ENCODE measurements around the gene PKDREJ.
"Not testable (repeated sequence)": the region's sequence is repeated elsewhere in the genome, so short reads cannot be mapped to it uniquely, and the experiment has no call there.

The PKDREJ gene, protein sequence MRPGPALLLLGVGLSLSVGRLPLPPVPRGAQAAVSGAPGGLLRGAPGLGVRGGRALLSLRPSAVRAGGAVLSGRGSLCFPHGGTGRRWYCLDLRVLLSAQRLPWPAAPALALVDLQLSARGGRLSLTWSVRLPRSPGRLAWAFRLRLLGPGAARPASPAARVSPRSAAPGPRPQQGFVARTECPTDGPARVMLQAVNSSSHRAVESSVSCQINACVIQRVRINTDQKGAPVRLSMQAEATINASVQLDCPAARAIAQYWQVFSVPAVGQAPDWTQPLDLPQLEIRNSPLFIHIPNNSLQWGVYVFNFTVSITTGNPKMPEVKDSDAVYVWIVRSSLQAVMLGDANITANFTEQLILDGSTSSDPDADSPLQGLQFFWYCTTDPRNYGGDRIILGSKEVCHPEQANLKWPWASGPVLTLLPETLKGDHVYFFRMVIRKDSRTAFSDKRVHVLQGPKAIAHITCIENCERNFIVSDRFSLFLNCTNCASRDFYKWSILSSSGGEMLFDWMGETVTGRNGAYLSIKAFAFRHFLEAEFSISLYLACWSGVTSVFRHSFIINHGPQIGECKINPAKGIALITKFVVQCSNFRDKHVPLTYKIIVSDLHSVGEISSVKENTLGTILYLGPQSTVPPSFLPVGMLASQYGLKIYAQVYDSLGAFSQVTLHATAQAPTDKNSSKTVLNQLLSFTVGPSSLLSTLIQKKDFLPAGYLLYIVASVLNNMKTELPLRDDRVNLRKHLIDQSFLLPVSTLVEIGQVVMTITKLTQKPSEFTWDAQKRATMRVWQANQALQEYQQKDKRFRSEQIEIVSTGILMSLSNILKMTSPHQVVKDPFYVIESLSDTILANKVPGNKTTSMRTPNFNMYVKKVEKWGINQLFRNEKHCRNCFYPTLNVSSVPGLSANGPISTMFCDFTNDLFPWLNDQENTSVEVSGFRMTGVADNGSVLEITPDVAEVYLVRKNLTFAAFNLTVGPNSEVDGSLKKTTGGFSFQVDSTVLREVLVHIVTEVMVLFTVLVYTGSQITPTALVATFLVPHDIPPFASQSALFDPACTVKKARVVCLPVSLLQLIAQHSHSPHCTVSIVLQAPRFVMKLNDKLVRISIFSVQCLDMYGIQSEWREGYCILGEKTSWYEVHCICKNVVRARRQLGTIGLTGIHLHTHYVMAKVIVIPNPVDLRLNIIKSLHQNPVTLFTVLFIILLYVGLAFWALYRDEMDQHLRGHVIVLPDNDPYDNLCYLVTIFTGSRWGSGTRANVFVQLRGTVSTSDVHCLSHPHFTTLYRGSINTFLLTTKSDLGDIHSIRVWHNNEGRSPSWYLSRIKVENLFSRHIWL (N-terminal part only)

DNA sequence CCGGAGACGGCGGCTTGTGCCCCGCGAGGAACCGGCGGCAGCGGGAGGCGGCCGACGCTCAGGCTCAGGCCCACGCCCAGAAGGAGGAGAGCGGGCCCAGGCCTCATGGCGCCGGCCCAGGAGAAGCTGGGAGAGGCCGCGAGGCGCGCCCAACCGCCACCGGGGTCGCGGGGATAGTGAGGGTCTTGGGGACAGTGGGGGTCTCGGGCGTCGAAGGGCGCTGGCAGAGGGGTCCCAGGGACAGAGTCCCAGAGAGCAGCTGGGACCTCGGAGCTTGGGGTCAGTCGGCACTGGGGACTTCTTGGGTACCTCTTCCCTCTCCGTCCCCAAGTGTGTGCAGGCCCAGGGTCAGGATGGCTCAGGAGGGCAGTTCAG, at the start of gene PKDREJ:
PKDREJ (minus strand) TSS at position 128 of the 375 bp plus-strand sequence; CDS start at position 107, 21 bp downstream.
- no peak for DNase-seq (ENCODE audit: low read depth)

DNA sequence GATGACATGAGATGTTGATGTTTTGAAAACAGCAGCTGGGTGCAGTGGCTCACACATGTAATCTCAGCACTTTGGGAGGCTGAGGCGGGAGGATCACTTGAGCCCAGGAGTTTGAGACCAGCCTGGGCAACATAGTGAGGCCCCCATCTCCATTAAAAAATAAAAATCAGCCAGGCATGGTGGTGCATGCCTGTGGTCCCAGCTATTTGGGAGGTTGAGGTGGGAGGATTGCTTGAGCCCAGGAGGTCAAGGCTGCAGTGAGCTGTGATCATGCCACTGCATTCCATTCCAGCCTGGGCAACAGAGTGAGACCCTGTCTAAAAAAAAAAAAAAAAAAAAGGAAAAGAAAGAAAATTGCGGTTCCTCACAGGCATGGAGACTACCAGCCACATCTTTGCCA, 49.7 kb upstream of the PKDREJ start:
- not testable (repeated sequence) for DNase-seq (ENCODE audit: low read depth)

DNA sequence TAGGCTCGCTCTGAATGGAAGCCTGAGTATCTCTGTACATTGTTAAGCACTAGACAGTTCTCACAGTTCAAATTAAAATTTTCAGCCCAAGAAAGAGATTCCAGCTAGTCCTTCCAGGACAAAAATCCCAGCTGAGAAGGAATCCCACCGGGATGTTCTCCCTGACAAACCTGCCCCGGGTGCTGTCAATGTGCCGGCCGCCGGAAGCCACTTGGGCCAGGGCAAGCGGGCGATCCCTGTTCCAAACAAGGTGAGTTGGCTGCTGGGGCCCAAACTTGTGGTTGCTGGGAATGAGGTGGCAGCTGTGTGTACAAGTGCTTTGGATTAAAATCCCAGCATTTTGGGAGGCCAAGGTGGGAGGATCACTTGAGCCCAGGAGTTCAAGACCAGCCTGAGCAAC, 48.9 kb upstream of the PKDREJ start:
- no peak for DNase-seq (ENCODE audit: low read depth)

DNA sequence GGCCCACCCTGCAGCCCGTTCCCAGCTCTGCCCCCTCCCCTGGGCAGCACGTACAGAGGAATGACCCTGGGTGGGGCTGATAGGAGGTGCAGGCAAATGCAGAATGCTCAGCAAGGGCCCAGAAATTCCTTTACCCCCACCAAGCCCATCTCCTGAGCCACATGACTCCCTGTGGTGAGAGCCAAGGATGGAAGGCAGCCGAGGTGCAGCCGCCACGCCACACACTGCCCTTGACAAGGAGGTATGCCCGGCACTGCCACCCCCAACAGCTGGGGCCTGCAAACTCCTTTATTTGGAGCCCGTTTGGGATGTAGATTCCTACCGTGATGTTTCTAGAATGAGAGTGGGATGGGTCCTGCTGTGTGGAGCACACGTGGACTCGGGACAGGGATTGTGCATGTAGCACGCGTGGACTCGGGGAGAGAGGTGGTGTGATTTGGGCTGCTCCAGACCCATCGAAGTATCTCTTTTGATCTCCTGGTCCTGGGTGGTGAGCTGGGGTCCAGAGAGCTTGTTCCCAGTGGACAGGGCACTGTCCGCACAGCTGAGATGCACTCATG, 46.5 kb upstream of the PKDREJ start:
- no peak for DNase-seq (ENCODE audit: low read depth)

DNA sequence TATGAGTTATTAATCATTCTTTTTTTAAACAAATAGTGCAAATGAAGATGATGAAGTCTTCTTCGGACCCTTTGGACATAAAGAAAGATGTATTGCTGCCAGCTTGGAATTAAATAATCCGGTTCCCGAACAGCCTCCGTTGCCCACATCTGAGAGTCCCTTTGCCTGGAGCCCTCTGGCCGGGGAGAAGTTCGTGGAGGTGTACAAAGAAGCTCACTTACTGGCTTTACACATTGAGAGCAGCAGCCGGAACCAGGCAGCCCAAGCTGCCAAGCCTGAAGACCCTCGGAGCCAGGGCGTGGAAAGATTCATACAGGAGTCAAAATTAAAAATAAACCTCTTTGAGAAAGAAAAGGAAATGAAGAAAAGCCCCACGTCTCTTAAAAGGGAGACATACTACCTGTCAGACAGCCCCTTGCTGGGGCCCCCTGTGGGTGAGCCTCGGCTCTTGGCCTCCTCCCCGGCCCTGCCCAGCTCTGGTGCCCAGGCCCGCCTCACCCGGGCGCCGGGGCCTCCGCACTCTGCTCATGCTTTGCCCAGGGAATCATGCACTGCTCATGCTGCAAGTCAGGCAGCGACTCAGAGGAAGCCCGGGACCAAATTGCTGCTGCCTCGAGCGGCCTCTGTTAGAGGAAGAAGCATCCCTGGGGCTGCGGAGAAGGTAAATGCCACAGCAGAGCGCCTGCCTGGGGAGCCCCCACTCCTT, 45.3 kb upstream of the PKDREJ start:
- no peak for DNase-seq (ENCODE audit: low read depth)

DNA sequence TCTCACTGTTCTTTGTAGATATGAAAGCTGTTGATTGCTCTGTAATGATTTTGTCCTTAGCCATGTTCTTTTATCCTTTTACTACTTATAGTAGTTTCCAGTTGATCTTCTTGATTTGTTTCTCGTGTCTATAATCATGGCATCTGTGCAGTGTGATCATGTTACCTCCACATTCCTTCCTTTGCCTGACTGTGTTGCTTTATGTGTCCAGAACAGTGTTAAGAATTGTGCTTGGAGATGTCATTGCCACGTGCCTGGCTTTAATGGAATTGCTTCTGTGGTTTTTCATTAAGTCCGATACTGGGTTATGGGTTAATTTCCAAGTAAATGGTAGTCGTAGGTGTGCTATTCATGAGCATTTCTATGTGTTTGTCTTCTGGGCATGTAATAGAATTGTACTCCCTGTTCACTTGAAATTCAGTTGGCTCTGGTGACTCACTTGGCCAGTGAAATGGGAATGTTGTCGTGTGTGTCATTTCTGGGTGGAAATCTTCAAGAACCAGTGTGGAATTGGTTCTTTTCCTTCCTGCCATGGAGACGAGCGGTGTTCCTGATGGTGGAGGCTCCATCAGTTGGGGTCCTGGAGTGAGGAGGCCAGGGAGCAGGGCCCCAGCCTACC, 40.3 kb upstream of the PKDREJ start:
- no peak for DNase-seq (ENCODE audit: low read depth)

DNA sequence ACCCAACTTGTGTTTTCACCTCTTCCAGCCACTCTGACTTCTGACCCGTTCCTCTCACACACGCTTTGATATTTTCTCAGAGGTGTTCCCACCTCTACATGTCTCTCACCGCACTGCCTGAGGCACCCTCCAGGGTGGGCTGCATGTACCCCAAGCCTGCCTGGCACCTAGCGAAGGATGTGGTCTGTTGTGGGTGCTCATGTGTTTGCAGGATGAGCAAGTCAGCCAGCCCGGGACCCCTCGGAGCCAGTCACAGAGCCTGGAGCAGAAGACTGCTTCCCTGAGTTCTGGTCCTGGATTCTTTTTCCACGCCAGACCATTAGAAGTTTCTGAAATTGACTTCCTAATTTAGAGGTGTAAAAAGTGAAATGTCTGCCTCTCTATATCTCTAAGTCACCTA, 37.3 kb upstream of the PKDREJ start:
- no peak for DNase-seq (ENCODE audit: low read depth)

DNA sequence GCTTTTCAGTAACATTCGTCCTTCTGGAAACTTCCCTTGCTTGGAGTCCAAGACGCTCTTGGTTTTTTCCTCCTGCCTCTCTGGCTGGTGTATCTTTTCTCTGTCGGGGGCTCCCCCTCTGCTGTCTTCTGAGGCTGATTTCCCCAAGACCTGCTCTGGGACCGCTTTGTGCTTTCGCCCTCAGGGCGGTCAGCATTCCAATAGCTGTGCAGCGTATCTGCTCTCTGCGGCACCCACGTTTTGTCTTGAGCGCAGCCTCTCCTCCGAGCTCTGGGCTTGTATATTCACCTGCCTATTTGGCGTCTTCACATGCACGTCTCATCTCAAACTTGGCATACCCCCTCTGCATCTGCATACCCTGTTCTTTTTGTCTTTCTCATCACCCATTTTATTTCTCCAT, 36.0 kb upstream of the PKDREJ start:
- no peak for DNase-seq (ENCODE audit: low read depth)

DNA sequence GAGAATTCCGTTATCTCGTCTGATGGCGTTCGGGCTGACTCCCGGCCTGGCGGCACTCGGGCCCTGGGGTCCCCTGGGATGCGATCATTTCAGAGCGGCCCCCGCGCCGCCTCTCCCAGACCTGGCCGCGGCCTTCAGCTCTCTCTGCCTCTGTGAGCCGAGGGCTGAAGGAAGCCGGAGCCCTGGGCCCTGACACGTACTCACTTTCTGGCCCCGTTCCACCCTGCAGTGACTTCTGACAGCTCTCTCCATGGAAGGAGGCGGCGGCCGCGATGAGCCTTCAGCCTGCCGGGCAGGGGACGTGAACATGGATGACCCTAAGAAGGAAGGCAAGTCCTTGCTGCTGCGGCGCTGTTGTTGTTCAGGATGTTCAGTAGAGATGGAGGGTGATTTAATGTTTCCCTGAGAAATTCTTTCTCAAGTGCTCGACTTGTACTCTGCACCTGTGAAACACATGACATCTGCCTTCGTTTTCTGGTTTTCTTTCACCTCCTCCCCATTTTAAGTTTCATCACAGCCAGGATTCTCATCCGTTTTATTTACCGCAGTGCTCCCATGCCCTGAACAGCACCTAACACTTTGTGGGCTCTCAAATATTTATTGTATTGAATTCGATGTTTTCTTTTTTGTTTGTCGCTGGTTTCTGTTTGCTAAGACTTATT, 34.1 kb upstream of the PKDREJ start:
- DNase-seq (ENCODE audit: low read depth), result no peak

DNA sequence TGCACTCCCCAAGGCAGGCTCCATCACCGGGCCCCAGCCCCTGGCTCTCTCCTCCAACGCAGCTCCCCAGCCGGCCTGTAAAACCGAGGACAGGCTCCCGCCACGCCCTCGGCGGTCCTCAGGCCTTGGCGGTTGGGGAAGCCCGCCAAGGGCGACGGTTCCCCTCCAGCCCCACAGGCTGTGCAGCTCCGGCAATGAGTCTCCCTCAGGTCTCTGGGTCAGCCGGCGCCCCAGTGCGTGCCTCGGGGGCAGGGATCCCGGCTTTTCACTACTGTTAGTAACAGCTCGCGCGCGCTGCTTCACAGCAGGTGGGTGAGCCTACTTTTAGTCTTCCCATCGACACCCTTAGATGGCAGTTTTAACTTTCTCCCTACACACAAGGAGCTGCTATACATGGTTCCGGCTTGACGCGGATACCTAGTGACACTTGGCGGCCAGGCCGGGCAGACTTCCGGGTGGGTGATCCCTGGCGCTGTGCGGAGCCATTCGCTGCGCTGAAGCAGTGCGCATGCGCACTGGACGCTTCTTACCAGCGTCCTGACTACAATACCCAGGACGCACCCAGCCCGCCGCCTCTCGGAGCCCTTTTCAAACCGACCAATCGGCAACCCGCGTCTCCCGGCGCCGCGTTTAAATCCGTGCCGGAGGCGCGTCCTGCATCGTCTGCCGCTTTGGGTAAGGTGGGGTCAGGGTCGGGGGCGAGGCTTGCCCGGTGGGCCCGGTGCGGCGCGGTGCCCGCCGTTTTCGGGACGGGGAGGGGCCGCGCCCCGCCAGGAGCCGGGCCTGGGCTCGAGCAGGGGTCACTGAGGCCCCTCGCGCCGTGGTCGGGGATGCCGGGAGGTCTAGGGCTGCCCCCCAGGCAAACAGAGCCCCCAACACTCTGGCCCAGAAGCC, 33.4 kb upstream of the PKDREJ start, which contains the start of gene GTSE1:
GTSE1 (plus strand) TSS at position 614 of the 894 bp plus-strand sequence. CDS start 531 bp downstream, outside the sequence.
- peak; percentile 93 for DNase-seq (ENCODE audit: low read depth)

DNA sequence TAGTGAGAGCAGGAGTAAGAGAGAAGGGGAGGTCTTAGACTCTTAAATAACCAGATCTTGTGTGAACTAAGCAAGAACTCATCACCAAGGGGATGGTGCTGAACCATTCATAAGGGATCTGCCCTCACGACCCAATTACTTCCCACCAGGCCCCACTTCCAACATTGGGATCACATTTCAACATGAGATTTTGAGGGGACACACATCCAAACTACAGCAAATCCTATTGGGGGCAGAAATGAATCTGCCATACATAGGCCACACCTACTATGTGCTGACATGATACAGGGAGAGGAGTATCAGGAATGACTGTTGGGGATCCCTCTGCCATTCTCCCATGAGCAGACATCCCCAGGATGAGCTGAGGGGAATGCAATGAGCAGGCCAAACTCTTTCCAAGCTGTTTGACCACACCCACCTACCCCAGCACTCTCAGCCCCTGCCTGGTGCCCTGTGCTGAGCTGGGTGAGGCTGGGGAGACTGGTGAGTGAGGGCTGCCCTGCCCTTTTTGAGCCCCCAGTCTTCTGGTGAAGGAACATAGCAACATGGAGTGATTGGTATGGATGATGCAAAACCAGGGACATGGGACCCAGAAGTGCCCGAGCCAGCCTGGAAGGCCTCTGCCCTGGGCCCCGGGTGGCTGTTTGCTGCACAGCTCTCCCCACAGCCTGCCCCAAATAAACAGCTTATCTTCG, 32.3 kb upstream of the PKDREJ start:
- no peak for DNase-seq (ENCODE audit: low read depth)

DNA sequence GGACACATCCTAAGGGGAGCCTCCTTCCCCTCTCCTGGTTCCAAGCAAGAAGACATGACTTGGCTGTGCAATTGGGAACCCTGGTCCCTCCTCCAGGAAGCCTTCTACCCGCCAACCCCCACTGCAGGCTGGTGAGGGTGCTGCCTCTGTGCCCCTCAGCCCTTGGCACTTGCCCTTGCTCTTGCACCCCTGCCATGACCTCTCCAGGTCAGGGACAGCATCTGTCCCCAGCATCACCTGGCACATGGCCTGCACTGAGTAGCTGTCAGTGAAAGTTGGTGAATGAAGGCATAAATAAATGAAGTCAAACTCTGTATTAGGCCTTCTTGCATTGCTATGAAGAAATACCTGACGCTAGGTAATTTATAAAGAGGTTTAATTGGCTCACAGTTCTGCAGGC, 31.6 kb upstream of the PKDREJ start:
- DNase-seq (ENCODE audit: low read depth), result no peak

DNA sequence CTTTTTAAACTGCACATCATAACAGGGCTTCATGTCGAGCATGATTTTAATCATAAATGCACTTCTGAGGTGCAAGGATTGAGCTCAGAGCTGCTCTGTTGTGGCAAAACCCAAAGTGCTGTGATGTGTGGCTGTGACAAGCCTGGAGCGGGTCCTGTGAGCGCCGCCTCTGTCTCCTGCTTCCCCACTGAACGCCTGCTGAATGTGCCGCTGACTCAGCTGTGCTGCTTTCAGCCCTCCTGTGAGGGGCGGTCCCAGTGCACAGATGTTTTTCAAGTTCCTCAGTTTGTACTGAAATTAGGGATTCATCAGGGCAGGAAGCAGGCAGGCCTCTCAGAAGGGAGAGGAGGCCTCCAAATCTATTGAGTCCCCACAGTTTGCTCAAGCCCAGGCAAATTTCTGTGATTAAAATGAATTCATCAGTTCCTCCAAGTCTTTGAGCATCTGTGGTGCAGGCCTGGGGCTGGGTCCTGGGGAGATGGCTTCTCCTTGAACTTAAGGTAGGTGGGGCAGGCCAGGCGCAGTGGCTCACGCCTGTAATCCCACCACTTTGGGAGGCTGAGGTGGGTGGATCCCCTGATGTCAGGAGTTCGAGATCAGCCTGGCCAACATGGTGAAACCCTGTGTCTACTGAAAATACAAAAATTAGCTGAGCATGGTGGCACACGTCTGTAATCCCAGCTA, 30.6 kb upstream of the PKDREJ start:
- DNase-seq (ENCODE audit: low read depth), result no peak

DNA sequence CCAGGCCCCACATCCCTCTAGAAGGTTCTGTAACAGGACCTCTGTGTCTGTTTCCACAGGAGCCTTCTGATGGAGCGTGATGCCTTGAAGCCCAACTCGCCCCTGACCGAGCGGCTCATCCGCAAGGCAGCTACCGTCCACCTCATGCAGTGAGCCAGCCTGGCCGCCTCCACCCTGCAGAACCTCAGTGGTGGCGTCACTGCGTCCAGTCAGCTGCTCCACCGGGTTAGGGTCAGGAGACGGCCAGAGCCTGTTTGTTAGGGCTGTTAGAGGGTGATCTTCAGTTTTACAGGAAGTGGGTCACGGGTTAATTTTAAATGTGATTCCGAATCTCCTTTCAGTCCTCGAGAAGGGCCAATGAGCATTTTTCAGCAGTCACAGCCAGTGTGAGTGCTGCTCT, 29.6 kb upstream of the PKDREJ start:
- DNase-seq (ENCODE audit: low read depth), result no peak

DNA sequence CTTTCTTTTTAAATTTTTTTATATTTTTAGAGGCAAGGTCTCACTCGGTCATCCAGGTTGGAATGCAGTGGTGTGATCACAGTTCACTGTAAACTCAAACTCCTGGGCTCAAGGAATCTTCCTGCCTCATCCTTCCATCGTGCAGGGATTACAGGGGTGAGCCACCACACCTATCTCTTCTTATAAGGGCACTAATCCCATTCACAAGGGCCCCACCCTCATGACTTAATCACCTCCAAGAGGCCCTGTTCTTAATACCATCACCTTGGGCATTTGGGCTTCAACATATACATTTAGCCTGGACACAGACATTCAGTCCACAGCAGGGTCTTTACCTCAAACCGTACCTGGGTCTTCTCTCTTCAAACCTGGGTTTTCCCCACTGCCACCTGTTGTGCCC, 29.0 kb upstream of the PKDREJ start:
- DNase-seq (ENCODE audit: low read depth), result no peak

DNA sequence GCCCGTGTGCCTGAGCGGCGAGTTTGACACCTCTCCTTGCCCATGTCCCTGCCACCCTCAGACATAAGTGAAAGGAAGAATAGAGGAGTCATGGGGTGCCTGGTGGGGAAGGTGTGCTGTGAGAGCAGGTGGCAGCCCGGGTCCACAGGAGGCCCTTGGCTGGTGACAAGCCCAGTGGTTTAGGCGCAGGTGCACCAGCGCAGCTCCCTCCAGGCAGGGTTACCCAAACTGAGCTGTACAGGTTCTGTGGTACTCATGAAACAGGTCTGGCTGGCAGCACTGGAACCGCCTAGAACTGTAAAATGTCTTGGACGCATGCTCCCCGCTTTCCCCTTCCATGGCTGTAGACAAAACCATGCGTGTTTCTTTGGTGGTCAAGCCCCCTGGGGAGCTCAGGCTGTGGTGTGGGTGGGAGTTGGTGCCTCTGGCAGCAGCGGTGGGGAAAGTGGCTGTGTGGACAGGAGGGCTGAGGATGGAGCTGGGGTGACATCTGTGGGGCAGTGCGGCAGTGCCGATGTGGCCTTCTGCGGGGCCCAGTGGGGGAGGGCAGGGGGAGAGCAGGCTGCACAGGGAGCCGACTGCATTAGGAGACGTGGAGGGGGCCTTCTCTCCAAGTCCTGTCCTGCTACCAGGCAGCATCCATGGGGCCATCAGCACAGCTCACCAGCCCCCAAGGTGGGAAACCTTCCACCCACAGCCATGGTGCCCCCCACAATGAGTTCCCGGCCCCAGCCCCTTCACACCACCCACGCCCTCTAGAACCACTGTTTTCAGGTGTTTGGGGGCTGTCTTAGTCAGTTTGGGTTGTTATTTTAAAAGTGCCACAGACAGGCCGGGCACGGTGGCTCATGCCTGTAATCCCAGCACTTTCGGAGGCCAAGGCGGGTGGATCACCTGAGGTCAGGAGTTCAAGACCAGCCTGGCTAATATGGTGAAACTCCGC, 28.0 kb upstream of the PKDREJ start:
- DNase-seq (ENCODE audit: low read depth), result no peak
